ENCODE data around the gene NADSYN1.

DNA sequence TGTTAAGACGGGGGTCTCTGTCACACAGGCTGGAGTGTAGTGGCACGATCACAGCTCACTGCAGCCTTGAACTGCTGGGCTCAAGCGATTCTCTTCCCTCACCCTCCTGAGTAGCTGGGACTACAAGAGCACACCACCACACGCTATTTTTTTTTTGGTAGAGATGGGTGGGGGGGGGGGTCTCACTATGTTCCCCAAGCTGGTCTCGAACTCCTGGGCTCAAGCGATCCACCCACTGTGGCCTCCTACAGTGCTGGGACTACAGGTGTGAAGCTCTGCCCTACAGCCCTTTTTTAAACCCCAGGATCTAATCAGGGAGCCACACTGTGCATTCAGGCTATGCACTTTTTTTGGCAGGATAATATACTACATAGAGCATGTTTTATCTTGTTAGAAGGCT is 3.4 kb upstream of the NADSYN1 start:
- TF ChIP-seq, protein P1, sequence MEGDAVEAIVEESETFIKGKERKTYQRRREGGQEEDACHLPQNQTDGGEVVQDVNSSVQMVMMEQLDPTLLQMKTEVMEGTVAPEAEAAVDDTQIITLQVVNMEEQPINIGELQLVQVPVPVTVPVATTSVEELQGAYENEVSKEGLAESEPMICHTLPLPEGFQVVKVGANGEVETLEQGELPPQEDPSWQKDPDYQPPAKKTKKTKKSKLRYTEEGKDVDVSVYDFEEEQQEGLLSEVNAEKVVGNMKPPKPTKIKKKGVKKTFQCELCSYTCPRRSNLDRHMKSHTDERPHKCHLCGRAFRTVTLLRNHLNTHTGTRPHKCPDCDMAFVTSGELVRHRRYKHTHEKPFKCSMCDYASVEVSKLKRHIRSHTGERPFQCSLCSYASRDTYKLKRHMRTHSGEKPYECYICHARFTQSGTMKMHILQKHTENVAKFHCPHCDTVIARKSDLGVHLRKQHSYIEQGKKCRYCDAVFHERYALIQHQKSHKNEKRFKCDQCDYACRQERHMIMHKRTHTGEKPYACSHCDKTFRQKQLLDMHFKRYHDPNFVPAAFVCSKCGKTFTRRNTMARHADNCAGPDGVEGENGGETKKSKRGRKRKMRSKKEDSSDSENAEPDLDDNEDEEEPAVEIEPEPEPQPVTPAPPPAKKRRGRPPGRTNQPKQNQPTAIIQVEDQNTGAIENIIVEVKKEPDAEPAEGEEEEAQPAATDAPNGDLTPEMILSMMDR (IDR thresholded peaks at IDR 0.05; ENCODE audit: borderline replicate concordance, extremely low read depth, low read length, poor library complexity, severe bottlenecking) = no peak
- TF ChIP-seq EZH2 (IDR thresholded peaks at IDR 0.05; ENCODE audit: borderline replicate concordance, low read depth, low read length, severe bottlenecking) = no peak

All from DND-41 (cell line).